DND-41 (cell line): ENCODE results near the gene MAN1B1.

Experiments
- CTCF ChIP-seq: IDR thresholded peaks from 2 replicates; pipeline ENCODE4 v1.5.1; 2012; ENCODE audit warnings: borderline replicate concordance, low read length, moderate library complexity, mild to moderate bottlenecking; ENCODE audit not compliant: poor library complexity, severe bottlenecking; ENCODE audit errors: extremely low read depth
- EZH2 ChIP-seq: IDR thresholded peaks from 3 replicates; pipeline ENCODE4 v1.6.1; 2012; ENCODE audit warnings: borderline replicate concordance, low read depth, mild to moderate bottlenecking, moderate library complexity, low read length, inconsistent platforms; ENCODE audit not compliant: severe bottlenecking

- TF ChIP-seq EZH2 (no peak), CTCF (no peak)
Observed at GRCh38 chr9:137044037-137044436, 42.7 kb upstream of the MAN1B1 start.
